Body of pancreas (tissue), 4 donors: ENCODE data around the gene CKAP4.

Source experiments
- CTCF ChIP-seq, 7 experiments: fragments of 450-650 bp in 4 of 7; fragments of 200-600 bp in 3 of 7; sonication (generic) in 3 of 7; IDR thresholded peaks; one replicate each; pipeline ENCODE4 v1.5.1; 2016 to 2019; ENCODE audit warnings: antibody characterized with exemption in 7 of 7
- POLR2A ChIP-seq, 3 donors: fragments of 450-650 bp; IDR thresholded peaks; one replicate each; pipeline ENCODE4 v1.6.1; 2016; ENCODE audit warnings: antibody characterized with exemption in 3 of 3, mild to moderate bottlenecking in 2 of 3

GRCh38 chr12:106289196-106289681 is 41.4 kb upstream of the CKAP4 start:
- TF ChIP-seq CTCF (IDR thresholded peaks at IDR 0.05) (no peak), POLR2A (IDR thresholded peaks at IDR 0.05) (no peak)
